ENCODE measurements around the gene RNF125. TPM values are rescaled to one million over a fixed set of nuclear protein-coding genes. Genes with fewer than 3 reads are reported as not detected.
A peak's percentile ranks its signal among the peaks of the same experiment; 100 is the strongest.

Gene RNF125
- total and polyA plus RNA-seq, 9 of the 15 experiments (the other 6 are each of a cell fraction or from before 2014, with no cell fraction given), result 0.01 to 0.29 (median 0.07) TPM; not detected in 1

DNA sequence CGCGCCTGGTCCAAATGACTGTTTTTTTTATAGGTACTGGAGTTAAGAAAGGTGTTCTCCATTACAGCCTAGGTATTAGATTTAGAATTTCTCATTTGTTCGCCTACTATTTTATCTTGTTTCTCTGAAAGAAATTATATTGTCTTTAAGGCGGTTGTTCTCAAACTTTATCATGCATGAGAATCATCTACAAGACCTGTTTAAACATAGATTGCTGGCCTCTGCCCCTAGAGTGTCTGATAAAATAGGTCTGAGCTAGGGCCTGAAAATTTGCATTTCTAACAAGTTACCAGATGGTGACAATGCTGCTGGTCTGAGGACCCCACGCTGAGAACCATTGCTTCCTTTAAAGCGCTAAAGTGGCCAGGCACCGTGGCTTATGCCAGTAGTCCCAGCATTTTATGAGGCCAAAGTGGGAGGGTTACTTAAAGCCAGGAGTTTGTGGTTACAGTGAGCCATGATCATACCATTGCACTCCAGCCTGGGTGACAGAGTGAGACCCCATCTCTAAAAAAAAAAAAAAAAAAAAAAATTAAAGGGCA is 39.1 kb downstream of the RNF125 start (continued):
- no peak for TF ChIP-seq RB1 (IDR thresholded peaks at IDR 0.05; ENCODE audit: low read depth)
- TF ChIP-seq SIN3A (IDR thresholded peaks at IDR 0.05; ENCODE audit: borderline replicate concordance in 2 of 2, control insufficient read depth in 1 of 2, low read depth in 2 of 2, low read length in 2 of 2), result no peak
- TF ChIP-seq NEUROD1 (IDR thresholded peaks at IDR 0.05; ENCODE audit: borderline replicate concordance, low read depth, low read length, partially characterized antibody), result no peak
- no peak for TF ChIP-seq GTF2F1 (IDR thresholded peaks at IDR 0.05; ENCODE audit: low read depth, low read length)
- TF ChIP-seq TFAM (CRISPR knock-in tag; conservative IDR thresholded peaks at IDR 0.05), result no peak
- TF ChIP-seq BMI1 (IDR thresholded peaks at IDR 0.05; ENCODE audit: low read length), result no peak
- no peak for TF ChIP-seq KAT2B (IDR thresholded peaks at IDR 0.05; ENCODE audit: low read depth, low read length)
- TF ChIP-seq IFI16 (CRISPR knock-in tag; IDR thresholded peaks at IDR 0.05), result no peak
- TF ChIP-seq, protein P1, sequence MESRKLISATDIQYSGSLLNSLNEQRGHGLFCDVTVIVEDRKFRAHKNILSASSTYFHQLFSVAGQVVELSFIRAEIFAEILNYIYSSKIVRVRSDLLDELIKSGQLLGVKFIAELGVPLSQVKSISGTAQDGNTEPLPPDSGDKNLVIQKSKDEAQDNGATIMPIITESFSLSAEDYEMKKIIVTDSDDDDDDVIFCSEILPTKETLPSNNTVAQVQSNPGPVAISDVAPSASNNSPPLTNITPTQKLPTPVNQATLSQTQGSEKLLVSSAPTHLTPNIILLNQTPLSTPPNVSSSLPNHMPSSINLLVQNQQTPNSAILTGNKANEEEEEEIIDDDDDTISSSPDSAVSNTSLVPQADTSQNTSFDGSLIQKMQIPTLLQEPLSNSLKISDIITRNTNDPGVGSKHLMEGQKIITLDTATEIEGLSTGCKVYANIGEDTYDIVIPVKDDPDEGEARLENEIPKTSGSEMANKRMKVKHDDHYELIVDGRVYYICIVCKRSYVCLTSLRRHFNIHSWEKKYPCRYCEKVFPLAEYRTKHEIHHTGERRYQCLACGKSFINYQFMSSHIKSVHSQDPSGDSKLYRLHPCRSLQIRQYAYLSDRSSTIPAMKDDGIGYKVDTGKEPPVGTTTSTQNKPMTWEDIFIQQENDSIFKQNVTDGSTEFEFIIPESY (CRISPR knock-in tag; IDR thresholded peaks at IDR 0.05), result no peak
- TF ChIP-seq, protein P2, sequence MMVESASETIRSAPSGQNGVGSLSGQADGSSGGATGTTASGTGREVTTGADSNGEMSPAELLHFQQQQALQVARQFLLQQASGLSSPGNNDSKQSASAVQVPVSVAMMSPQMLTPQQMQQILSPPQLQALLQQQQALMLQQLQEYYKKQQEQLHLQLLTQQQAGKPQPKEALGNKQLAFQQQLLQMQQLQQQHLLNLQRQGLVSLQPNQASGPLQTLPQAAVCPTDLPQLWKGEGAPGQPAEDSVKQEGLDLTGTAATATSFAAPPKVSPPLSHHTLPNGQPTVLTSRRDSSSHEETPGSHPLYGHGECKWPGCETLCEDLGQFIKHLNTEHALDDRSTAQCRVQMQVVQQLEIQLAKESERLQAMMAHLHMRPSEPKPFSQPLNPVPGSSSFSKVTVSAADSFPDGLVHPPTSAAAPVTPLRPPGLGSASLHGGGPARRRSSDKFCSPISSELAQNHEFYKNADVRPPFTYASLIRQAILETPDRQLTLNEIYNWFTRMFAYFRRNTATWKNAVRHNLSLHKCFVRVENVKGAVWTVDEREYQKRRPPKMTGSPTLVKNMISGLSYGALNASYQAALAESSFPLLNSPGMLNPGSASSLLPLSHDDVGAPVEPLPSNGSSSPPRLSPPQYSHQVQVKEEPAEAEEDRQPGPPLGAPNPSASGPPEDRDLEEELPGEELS (CRISPR knock-in tag; IDR thresholded peaks at IDR 0.05; ENCODE audit: borderline replicate concordance), result no peak
- TF ChIP-seq SPI1 (IDR thresholded peaks at IDR 0.05; ENCODE audit: borderline replicate concordance, low read depth, low read length), result no peak
- TF ChIP-seq, protein P3, sequence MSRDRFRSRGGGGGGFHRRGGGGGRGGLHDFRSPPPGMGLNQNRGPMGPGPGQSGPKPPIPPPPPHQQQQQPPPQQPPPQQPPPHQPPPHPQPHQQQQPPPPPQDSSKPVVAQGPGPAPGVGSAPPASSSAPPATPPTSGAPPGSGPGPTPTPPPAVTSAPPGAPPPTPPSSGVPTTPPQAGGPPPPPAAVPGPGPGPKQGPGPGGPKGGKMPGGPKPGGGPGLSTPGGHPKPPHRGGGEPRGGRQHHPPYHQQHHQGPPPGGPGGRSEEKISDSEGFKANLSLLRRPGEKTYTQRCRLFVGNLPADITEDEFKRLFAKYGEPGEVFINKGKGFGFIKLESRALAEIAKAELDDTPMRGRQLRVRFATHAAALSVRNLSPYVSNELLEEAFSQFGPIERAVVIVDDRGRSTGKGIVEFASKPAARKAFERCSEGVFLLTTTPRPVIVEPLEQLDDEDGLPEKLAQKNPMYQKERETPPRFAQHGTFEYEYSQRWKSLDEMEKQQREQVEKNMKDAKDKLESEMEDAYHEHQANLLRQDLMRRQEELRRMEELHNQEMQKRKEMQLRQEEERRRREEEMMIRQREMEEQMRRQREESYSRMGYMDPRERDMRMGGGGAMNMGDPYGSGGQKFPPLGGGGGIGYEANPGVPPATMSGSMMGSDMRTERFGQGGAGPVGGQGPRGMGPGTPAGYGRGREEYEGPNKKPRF (IDR thresholded peaks at IDR 0.05; ENCODE audit: low read depth, low read length), result no peak
- TF ChIP-seq ZNF778 (CRISPR knock-in tag; IDR thresholded peaks at IDR 0.05), result no peak
- TF ChIP-seq FOXA3 (CRISPR knock-in tag; conservative IDR thresholded peaks at IDR 0.05 in 1 of 2, IDR thresholded peaks at IDR 0.05 in 1 of 2), result peak; percentile 59 to 91; a peak in 3 of 4 replicates
- no peak for TF ChIP-seq NR3C1 (CRISPR knock-in tag; IDR thresholded peaks at IDR 0.05)
- TF ChIP-seq SIN3B (IDR thresholded peaks at IDR 0.05; ENCODE audit: low read depth), result no peak
- TF ChIP-seq ZNF143 (CRISPR knock-in tag; IDR thresholded peaks at IDR 0.05), result no peak
- peak; percentile 29; the same call in 1 of the 2 replicates for TF ChIP-seq CBFA2T3 (IDR thresholded peaks at IDR 0.05)
- no peak for TF ChIP-seq HDAC3 (IDR thresholded peaks at IDR 0.05; ENCODE audit: borderline replicate concordance, partially characterized antibody)
- TF ChIP-seq ZC3H4 (CRISPR knock-in tag; IDR thresholded peaks at IDR 0.05; ENCODE audit: borderline replicate concordance), result no peak
- TF ChIP-seq ETV5 (CRISPR knock-in tag; IDR thresholded peaks at IDR 0.05; ENCODE audit: low read depth), result no peak
- TF ChIP-seq, protein P4, sequence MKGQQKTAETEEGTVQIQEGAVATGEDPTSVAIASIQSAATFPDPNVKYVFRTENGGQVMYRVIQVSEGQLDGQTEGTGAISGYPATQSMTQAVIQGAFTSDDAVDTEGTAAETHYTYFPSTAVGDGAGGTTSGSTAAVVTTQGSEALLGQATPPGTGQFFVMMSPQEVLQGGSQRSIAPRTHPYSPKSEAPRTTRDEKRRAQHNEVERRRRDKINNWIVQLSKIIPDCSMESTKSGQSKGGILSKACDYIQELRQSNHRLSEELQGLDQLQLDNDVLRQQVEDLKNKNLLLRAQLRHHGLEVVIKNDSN (CRISPR knock-in tag; IDR thresholded peaks at IDR 0.05), result no peak
- TF ChIP-seq ARID1B (IDR thresholded peaks at IDR 0.05), result 0 out of 2 replicates have a peak, but pooled peaks have one; percentile 35
